ENCODE data around the gene POM121. TPM values are rescaled to one million over a fixed set of nuclear protein-coding genes. Genes with fewer than 3 reads are reported as not detected.
"Not testable (repeated sequence)": the region's sequence is repeated elsewhere in the genome, so short reads cannot be mapped to it uniquely, and the experiment has no call there.

Gene POM121
- total RNA-seq, 1 experiment from 2014 or later: 42.2 TPM

DNA sequence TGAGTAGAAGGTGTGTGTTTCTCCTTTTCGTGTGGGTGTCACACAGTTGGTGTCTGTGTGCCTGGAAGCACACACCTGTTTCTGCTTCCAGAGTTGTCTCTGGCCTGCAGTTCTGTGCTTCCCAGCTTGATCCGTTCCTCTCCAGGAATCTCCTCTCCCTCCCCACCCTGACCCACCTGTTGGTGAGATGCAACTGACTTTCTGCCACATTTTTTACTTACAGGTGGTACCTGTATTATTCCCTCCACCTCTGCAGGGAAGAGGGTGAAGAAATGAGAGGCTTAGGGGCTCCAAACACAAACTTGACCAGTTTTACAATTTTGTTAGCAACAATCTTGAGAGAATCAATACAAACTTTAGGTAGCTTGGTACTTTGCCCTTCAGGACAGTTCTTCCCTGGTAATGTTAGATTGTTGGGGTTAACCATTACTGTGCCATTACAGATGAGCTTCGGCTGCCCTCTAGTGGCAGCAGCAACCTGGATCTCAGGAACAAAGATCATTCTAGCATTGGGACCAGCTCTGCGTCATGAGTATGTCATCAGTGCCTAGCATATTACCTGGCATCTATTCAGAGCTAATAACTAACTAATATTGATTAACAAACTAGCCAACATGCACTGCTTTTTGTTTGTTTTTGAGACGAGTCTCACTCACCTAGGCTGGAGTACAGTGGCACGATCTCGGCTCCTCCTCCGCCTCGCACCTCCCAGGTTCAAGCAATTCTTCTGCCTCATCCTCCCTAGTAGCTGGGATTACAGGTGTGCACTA lies 10.0 kb upstream of the POM121 start:
- not testable (repeated sequence) for BruUV-seq (replicated peaks); H3K9me3 Mint-ChIP-seq (ENCODE audit: unreplicated experiment); H3K27ac Mint-ChIP-seq (ENCODE audit: low read depth, unreplicated experiment); H3K27me3 Mint-ChIP-seq (ENCODE audit: insufficient read depth, unreplicated experiment); H3K4me1 Mint-ChIP-seq (ENCODE audit: insufficient read depth, unreplicated experiment); H3K4me3 Mint-ChIP-seq (ENCODE audit: unreplicated experiment)
- POLR2A ChIA-PET: interaction anchor here (0.8 to 2.1 kb wide), 5 partner anchors 14 to 87 kb away, joined by 3 to 8 read pairs (median 4); partner anchors contain the start of gene TYW1B
- intact Hi-C loops (cut with micrococcal nuclease): loop anchor here (5.0 kb wide), 1 partner anchor 88 kb away; the partner anchor contains the start of gene TYW1B
- DNase-seq (ENCODE audit: unreplicated experiment): peak; percentile 58
- CTCF ChIA-PET: interaction anchor here (0.7 to 1.7 kb wide), 16 partner anchors 13 to 559 kb away, joined by 3 to 14 read pairs (median 3); partner anchors contain the start of gene TYW1B
- TF ChIP-seq, protein P1, sequence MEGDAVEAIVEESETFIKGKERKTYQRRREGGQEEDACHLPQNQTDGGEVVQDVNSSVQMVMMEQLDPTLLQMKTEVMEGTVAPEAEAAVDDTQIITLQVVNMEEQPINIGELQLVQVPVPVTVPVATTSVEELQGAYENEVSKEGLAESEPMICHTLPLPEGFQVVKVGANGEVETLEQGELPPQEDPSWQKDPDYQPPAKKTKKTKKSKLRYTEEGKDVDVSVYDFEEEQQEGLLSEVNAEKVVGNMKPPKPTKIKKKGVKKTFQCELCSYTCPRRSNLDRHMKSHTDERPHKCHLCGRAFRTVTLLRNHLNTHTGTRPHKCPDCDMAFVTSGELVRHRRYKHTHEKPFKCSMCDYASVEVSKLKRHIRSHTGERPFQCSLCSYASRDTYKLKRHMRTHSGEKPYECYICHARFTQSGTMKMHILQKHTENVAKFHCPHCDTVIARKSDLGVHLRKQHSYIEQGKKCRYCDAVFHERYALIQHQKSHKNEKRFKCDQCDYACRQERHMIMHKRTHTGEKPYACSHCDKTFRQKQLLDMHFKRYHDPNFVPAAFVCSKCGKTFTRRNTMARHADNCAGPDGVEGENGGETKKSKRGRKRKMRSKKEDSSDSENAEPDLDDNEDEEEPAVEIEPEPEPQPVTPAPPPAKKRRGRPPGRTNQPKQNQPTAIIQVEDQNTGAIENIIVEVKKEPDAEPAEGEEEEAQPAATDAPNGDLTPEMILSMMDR (IDR thresholded peaks at IDR 0.05; ENCODE audit: unreplicated experiment): peak; percentile 69
- peaks cover 44% of the 10 kb centered on the region for H3K36me3 Mint-ChIP-seq (ENCODE audit: insufficient read depth, unreplicated experiment)

DNA sequence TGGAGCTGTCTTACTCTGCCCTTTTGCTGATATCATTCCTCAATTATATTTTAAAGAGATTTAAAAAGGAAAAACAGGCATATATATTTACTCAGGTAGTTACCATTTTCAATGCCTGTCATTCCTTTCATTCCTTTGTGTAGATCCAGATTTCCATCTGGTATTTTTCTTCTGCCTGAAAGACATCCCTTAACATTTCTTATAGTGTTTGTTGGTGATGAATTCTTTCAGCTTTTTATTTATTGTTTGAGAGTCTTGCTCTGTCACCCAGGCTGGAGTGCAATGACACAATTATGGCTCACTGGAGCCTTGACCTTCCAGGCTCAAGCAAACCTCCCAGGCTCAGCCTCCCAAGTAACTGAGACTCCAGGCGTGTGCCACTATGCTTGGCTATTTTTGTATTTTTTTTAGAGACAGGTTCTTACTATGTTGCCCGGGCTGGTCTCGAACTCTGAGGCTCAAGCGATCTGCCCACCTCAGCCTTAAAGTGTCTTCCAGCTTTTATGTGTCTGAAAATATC lies 5.6 kb upstream of the POM121 start:
- intact Hi-C loops (cut with micrococcal nuclease): loop anchor here (5.0 kb wide), 1 partner anchor 92 kb away; the partner anchor contains the start of gene TYW1B
- no TSS peak for BruUV-seq (replicated peaks)
- no peak overlapping the region for H3K4me3 Mint-ChIP-seq (ENCODE audit: unreplicated experiment)
- H3K27me3 Mint-ChIP-seq (ENCODE audit: insufficient read depth, unreplicated experiment): no peaks in the 10 kb centered on the region
- POLR2A ChIA-PET: interaction anchor here (0.7 kb wide), 1 partner anchor 113 kb away, joined by 3 read pairs; no protein-coding TSS in a partner anchor
- peaks cover 10% of the 10 kb centered on the region for H3K4me1 Mint-ChIP-seq (ENCODE audit: insufficient read depth, unreplicated experiment)
- CTCF ChIA-PET: interaction anchor here (0.6 to 0.7 kb wide), 3 partner anchors 10 to 89 kb away, joined by 3 read pairs; no protein-coding TSS in a partner anchor
- DNase-seq (ENCODE audit: unreplicated experiment): no peak
- TF ChIP-seq, protein P1 (IDR thresholded peaks at IDR 0.05; ENCODE audit: unreplicated experiment): no peak
- peaks cover 27% of the 10 kb centered on the region for H3K36me3 Mint-ChIP-seq (ENCODE audit: insufficient read depth, unreplicated experiment)
- no peaks in the 10 kb centered on the region for H3K9me3 Mint-ChIP-seq (ENCODE audit: unreplicated experiment)
- no peak overlapping the region for H3K27ac Mint-ChIP-seq (ENCODE audit: low read depth, unreplicated experiment)

DNA sequence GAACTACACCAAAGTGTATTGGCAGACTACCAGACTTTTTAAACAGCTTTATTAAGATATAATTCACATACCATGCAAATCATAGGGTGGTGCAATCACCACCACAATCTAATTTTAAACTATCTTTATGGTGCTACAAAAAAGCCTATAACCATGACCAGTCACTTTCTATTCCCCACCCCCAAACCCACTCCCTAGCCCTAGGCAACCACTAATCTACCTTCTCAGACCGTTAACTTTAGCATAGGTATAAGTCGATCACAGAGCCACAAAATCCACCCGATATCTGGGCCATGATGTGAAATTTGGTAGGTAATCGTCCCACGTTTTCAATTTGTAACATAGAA lies 536 bp upstream of the POM121 start:
- intact Hi-C loops (cut with micrococcal nuclease): no loop called here
- ChIA-PET POLR2A (interaction anchor here (1.0 kb wide), 1 partner anchor 15 kb away, joined by 3 read pairs; no protein-coding TSS in a partner anchor), CTCF (interaction anchor here (0.7 kb wide), 1 partner anchor 528 kb away, joined by 3 read pairs; no protein-coding TSS in a partner anchor)
- Mint-ChIP-seq H3K27ac (ENCODE audit: low read depth, unreplicated experiment) (peak overlapping the region; percentile 93), H3K27me3 (ENCODE audit: insufficient read depth, unreplicated experiment) (no peaks in the 10 kb centered on the region), H3K4me1 (ENCODE audit: insufficient read depth, unreplicated experiment) (peaks cover 10% of the 10 kb centered on the region), H3K36me3 (ENCODE audit: insufficient read depth, unreplicated experiment) (peaks cover 60% of the 10 kb centered on the region), H3K9me3 (ENCODE audit: unreplicated experiment) (no peaks in the 10 kb centered on the region), H3K4me3 (ENCODE audit: unreplicated experiment) (peak overlapping the region; percentile 91)
- no peak for DNase-seq (ENCODE audit: unreplicated experiment)
- TSS peak; percentile 95 for BruUV-seq (replicated peaks)
- TF ChIP-seq, protein P1 (IDR thresholded peaks at IDR 0.05; ENCODE audit: unreplicated experiment): no peak

DNA sequence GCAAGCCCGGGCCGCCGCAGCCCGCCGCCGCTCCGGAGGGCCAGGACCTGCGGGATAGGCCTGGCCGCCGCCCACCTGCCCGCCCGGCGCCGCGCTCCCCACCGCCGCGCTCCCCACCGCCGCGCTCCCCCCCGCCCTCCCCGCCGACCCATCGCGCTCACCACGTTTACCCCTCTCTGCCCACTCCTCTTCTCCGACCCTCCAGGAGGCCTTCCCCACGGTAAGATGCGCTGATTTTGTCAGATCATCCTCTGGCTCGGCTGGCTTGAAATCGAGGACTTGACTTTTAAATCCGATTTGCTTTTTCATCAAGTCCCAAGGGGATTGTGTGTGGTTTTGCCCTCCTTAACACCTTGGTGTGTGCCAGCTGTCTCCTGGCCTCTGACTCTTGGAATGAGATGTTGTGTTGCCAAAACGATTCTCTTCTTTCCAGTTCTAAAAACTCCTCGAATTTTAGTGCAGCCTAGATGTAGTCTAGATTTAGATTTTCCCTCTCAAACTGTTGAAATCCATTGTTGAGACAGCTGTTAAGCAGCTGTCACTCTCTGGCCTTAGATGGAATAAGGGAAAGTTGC lies 738 bp downstream of the POM121 start:
- peak overlapping the region; percentile 93 for H3K27ac Mint-ChIP-seq (ENCODE audit: low read depth, unreplicated experiment)
- CTCF ChIA-PET: no interaction called here

DNA sequence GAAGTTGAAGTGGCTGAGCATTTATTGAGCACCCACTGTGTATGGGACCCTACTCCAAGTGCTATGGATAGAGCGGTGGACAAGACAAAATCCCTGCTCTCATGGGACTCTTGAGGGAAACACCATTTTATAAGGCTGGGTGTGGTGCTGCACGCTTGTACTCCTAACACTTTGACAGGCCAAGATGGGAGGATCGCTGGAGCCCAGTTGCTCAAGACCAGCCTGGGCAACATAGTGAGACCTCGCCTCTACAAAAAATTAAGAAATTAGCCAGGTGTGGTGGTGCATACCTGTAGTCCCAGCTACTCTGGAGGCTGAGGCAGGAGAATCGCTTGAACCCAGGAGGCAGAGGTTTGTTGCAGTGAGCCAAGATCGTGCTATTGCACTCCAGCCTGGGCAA lies 2.9 kb downstream of the POM121 start:
- H3K9me3 Mint-ChIP-seq (ENCODE audit: unreplicated experiment); BruUV-seq (replicated peaks); H3K4me3 Mint-ChIP-seq (ENCODE audit: unreplicated experiment); intact Hi-C loops (cut with micrococcal nuclease); H3K4me1 Mint-ChIP-seq (ENCODE audit: insufficient read depth, unreplicated experiment); DNase-seq (ENCODE audit: unreplicated experiment); H3K27me3 Mint-ChIP-seq (ENCODE audit: insufficient read depth, unreplicated experiment); POLR2A ChIA-PET; H3K27ac Mint-ChIP-seq (ENCODE audit: low read depth, unreplicated experiment): not testable (repeated sequence)
- CTCF ChIA-PET: interaction anchor here (1.3 kb wide), 1 partner anchor 12 kb away, joined by 3 read pairs; no protein-coding TSS in a partner anchor
- H3K36me3 Mint-ChIP-seq (ENCODE audit: insufficient read depth, unreplicated experiment): peaks cover 72% of the 10 kb centered on the region

More for the DNA sequence above, 738 bp downstream of the POM121 start:
- Mint-ChIP-seq H3K36me3 (ENCODE audit: insufficient read depth, unreplicated experiment) (peaks cover 64% of the 10 kb centered on the region), H3K4me1 (ENCODE audit: insufficient read depth, unreplicated experiment) (peaks cover 10% of the 10 kb centered on the region), H3K27me3 (ENCODE audit: insufficient read depth, unreplicated experiment) (no peaks in the 10 kb centered on the region), H3K9me3 (ENCODE audit: unreplicated experiment) (no peaks in the 10 kb centered on the region), H3K4me3 (ENCODE audit: unreplicated experiment) (peak overlapping the region; percentile 91)
- no TSS peak for BruUV-seq (replicated peaks)
- DNase-seq (ENCODE audit: unreplicated experiment): no peak
- intact Hi-C loops (cut with micrococcal nuclease): no loop called here
- TF ChIP-seq, protein P1 (IDR thresholded peaks at IDR 0.05; ENCODE audit: unreplicated experiment): no peak
- POLR2A ChIA-PET: no interaction called here

DNA sequence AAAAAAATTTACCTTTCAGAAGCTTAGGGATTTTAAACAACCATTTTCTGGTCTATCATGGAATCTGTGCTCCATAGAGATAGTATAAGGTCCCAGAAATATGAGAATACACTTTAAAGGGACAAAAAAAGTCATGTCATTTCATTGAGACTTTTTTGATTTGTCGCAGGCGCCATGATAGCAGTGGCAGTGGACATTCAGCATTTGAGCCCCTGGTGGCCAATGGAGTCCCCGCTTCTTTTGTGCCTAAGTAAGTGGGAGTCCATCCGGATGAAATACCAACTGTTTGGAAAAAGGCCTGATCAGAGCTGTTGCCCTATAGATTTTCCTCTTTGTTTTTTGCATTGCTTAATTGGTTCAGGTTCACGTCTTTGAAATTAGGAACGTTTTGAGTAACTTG lies 3.3 kb downstream of the POM121 start:
- H3K4me1 Mint-ChIP-seq (ENCODE audit: insufficient read depth, unreplicated experiment); intact Hi-C loops (cut with micrococcal nuclease); H3K27me3 Mint-ChIP-seq (ENCODE audit: insufficient read depth, unreplicated experiment); H3K4me3 Mint-ChIP-seq (ENCODE audit: unreplicated experiment); BruUV-seq (replicated peaks); H3K27ac Mint-ChIP-seq (ENCODE audit: low read depth, unreplicated experiment); DNase-seq (ENCODE audit: unreplicated experiment); H3K9me3 Mint-ChIP-seq (ENCODE audit: unreplicated experiment); POLR2A ChIA-PET: not testable (repeated sequence)
- peaks cover 75% of the 10 kb centered on the region for H3K36me3 Mint-ChIP-seq (ENCODE audit: insufficient read depth, unreplicated experiment)
- CTCF ChIA-PET: interaction anchor here (1.3 kb wide), 1 partner anchor 13 kb away, joined by 3 read pairs; no protein-coding TSS in a partner anchor

All from MCF 10A (cell line).